Progenitor cell of endocrine pancreas (in vitro differentiated cells): Measurements from ENCODE around the gene HILPDA. TPM values are rescaled to one million over a fixed set of nuclear protein-coding genes. Genes with fewer than 3 reads are reported as not detected.
A peak's percentile ranks its signal among the peaks of the same experiment; 100 is the strongest.

Experiments
- DNase-seq: peaks from one replicate; pipeline ENCODE4 v3.0.0; 2021; ENCODE audit warnings: low spot score; ENCODE audit not compliant: unreplicated experiment
- H3K27ac Mint-ChIP-seq: 2 replicates; pipeline ENCODE4 v1.8.0; 2021; ENCODE audit warnings: mild to moderate bottlenecking, moderate library complexity, mixed read lengths
- H3K27me3 Mint-ChIP-seq: 2 replicates; pipeline ENCODE4 v1.8.0; 2021; ENCODE audit warnings: mixed read lengths
- H3K36me3 Mint-ChIP-seq: 2 replicates; pipeline ENCODE4 v1.8.0; 2022; ENCODE audit warnings: mixed read lengths; ENCODE audit not compliant: insufficient read depth
- H3K4me1 Mint-ChIP-seq: 2 replicates; pipeline ENCODE4 v1.8.0; 2021; ENCODE audit warnings: low read depth, mixed read lengths
- H3K4me3 Mint-ChIP-seq: 2 replicates; pipeline ENCODE4 v1.8.0; 2021; ENCODE audit warnings: low read depth, mild to moderate bottlenecking, moderate library complexity, mixed read lengths
- H3K9me3 Mint-ChIP-seq: 2 replicates; pipeline ENCODE4 v1.8.0; 2021; ENCODE audit warnings: low read depth, mixed read lengths
- CTCF ChIP-seq: fragments of 200-600 bp; sonication (generic); IDR thresholded peaks from one replicate; pipeline ENCODE4 v1.5.0; 2021; ENCODE audit warnings: antibody characterized with exemption, mild to moderate bottlenecking; ENCODE audit not compliant: unreplicated experiment
- long read RNA-seq: library from polyadenylated mRNA; unstranded; transcript quantifications from one replicate; pipeline ENCODE4 v2.0.0, GENCODE V29; 2020
- total RNA-seq: library from RNA; stranded (reverse); gene quantifications from 2 replicates; pipeline ENCODE4 v1.2.1, GENCODE V29; 2021

The HILPDA gene
- total RNA-seq, result 36.8 TPM in 2 replicates
- long read RNA-seq, transcript HILPDA-201 (2 exons, 1,349 nt), result major isoform, 21 of 24 reads
- long read RNA-seq, partial matches to known transcripts, result 0 of 24 reads
- long read RNA-seq, other reads (novel, unspliced or antisense), result 0 of 24 reads

- TF ChIP-seq CTCF, result no peak
- Mint-ChIP-seq H3K27ac (peak within 1 kb of the TSS; percentile 96), H3K27me3 (peaks cover 4% of the 10 kb centered on the region), H3K9me3 (no peaks in the 10 kb centered on the region), H3K4me3 (peak within 1 kb of the TSS; percentile 97), H3K36me3 (peaks cover 9% of the 10 kb centered on the region), H3K4me1 (peaks cover 40% of the 10 kb centered on the region)
- DNase-seq, result peak; percentile 72
These were observed at the start of gene HILPDA for GRCh38 chr7:128455543-128456254. HILPDA (plus strand) TSS chr7:128455878; CDS start chr7:128457269, 1,391 bp downstream.

DNA sequence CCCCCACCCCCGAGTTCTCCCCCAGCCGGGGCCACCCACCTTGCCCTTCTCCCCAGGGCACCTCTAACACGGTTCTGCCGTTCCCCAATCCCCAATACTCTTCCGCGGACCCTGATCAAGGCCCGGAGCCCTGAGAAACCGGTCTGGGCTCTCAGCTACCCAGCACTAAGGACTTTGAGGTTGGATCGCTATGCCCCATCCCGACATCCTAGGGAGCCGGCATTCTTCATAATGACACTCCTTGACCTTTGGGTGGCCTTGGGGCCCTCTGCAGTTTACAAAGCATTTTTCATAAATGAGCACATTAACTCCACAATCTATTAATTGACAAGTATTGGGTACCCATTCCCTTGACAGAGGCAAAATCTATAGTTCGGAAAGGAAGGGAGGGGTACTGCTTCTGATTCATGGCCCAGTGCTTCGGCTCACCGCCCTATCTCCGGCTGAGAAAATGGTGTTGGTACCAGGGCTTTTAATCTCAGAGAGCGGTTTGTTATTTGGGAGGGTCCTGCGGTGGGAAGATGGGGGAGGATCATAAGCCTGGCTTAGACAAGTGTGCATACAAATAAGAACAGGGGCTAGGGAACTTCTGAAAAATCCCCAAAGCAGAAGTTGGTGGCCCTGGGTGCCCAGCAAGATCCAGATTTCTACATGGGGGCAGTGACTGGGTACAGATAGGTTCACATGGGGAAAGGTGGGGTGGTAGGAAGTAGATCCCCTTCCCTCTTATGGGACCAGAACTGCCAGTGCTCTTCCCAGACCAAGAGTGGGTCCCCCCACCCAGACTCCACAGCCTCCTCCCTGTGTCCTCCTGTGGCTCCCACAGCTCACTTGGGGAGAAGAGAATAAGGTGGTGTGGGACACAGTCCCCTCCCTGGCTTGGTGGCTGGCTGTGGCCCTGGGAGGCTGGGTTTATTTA is 49.1 kb upstream of the HILPDA start:
- Mint-ChIP-seq H3K4me3 (peak overlapping the region; percentile 63), H3K36me3 (no peaks in the 10 kb centered on the region), H3K27me3 (peaks cover 53% of the 10 kb centered on the region), H3K4me1 (peaks cover 13% of the 10 kb centered on the region), H3K27ac (peak overlapping the region; percentile 87), H3K9me3 (no peaks in the 10 kb centered on the region)
- no peak for TF ChIP-seq CTCF
- DNase-seq, result no peak

GRCh38 chr7:128407233-128407589 is 48.5 kb upstream of the HILPDA start:
- Mint-ChIP-seq H3K9me3 (no peaks in the 10 kb centered on the region), H3K27me3 (peaks cover 57% of the 10 kb centered on the region), H3K4me3 (no peak overlapping the region), H3K27ac (no peak overlapping the region), H3K4me1 (peaks cover 13% of the 10 kb centered on the region), H3K36me3 (no peaks in the 10 kb centered on the region)
- DNase-seq, result no peak
- no peak for TF ChIP-seq CTCF

GRCh38 chr7:128407751-128408708 is 47.6 kb upstream of the HILPDA start:
- no peak for DNase-seq
- Mint-ChIP-seq H3K27ac (no peak overlapping the region), H3K4me3 (no peak overlapping the region), H3K36me3 (no peaks in the 10 kb centered on the region), H3K4me1 (peaks cover 13% of the 10 kb centered on the region), H3K27me3 (peaks cover 54% of the 10 kb centered on the region), H3K9me3 (no peaks in the 10 kb centered on the region)
- no peak for TF ChIP-seq CTCF
